GM12878 (cell line): ENCODE measurements around the gene LDLR. TPM values are rescaled to one million over a fixed set of nuclear protein-coding genes. Genes with fewer than 3 reads are reported as not detected.

ENCODE experiments used
- ATAC-seq: fragments of 200-7000 bp; cut with Tn5 transposase; 3 replicates; pipeline ENCODE4 v1.9.1; 2020; ENCODE audit warnings: mild to moderate bottlenecking, moderate library complexity
- BruUV-seq: library from RNA; stranded (reverse); fragments of 400-500 nt; replicated peaks from 2 replicates; lab custom pipeline; 2021; lab: Mats Ljungman, UMichigan
- CTCF ChIA-PET: fragments of 300-600 bp; sonication (Branson Sonifier 250); formaldehyde crosslinking; extraction: SDS; loops from one replicate; lab custom pipeline; 2021; ENCODE audit warnings: inconsistent platforms; lab: Yijun Ruan, JAX
- POLR2A ChIA-PET: fragments of 350-600 bp; formaldehyde crosslinking; extraction: SDS; loops from one replicate; lab custom pipeline; 2021; ENCODE audit warnings: inconsistent platforms; lab: Charles Lee
- RAD21 ChIA-PET: fragments of 300-600 bp; sonication (Branson Sonifier 250); formaldehyde crosslinking; loops from one replicate; lab custom pipeline; 2023; ENCODE audit warnings: antibody characterized with exemption; ENCODE audit not compliant: unreplicated experiment; lab: Charles Lee
- SMC1A ChIA-PET: fragments of 300-600 bp; sonication (Branson Sonifier 250); formaldehyde crosslinking; loops from one replicate; lab custom pipeline; 2023; ENCODE audit not compliant: unreplicated experiment, uncharacterized antibody; lab: Charles Lee
- DNase-seq: peaks from one replicate; pipeline ENCODE4 v3.0.0-alpha.2; 2011; ENCODE audit warnings: low read depth, low spot score
- FAIRE-seq: peaks from 3 replicates; lab custom pipeline; 2011; peaks lifted over from hg19 to GRCh38; lab: Jason Lieb, UNC
- H2AFZ ChIP-seq: 2 replicates; pipeline ENCODE4 v1.6.0; 2011; ENCODE audit warnings: low read depth, low read length, control low read depth; ENCODE audit not compliant: control insufficient read depth
- H3K27ac ChIP-seq: 2 replicates; pipeline ENCODE4 v1.5.1; 2011; ENCODE audit warnings: control low read depth; ENCODE audit not compliant: control insufficient read depth, insufficient read depth
- H3K27me3 ChIP-seq, 2 experiments: replicated peaks in 1 of 2; 2 replicates each; pipeline versions ENCODE4 v1.6.0 to v1.6.1; 2011; ENCODE audit warnings: low read length in 1 of 2; ENCODE audit not compliant: control insufficient read depth in 2 of 2, insufficient read depth in 2 of 2
- H3K36me3 ChIP-seq, 2 experiments: 2 replicates each; pipeline ENCODE4 v1.5.1; 2011; ENCODE audit warnings: low read length in 1 of 2; ENCODE audit not compliant: control insufficient read depth in 2 of 2, insufficient read depth in 2 of 2
- H3K4me1 ChIP-seq: 2 replicates; pipeline ENCODE4 v1.6.1; 2011; ENCODE audit warnings: mild to moderate bottlenecking, low read length, moderate library complexity, mixed read lengths; ENCODE audit not compliant: control insufficient read depth, insufficient read depth
- H3K4me2 ChIP-seq: 2 replicates; pipeline ENCODE4 v1.6.0; 2011; ENCODE audit warnings: control low read depth; ENCODE audit not compliant: control insufficient read depth, insufficient read depth
- H3K4me3 ChIP-seq: fragments of 200-600 bp; sonication (generic); 2 replicates; pipeline ENCODE4 v1.5.1; 2016
- H3K79me2 ChIP-seq: 2 replicates; pipeline ENCODE4 v1.6.0; 2011; ENCODE audit warnings: low read length; ENCODE audit not compliant: control insufficient read depth, insufficient read depth
- H3K9ac ChIP-seq: 2 replicates; pipeline ENCODE4 v1.8.0; 2011; ENCODE audit warnings: low read length, control low read depth, mixed read lengths; ENCODE audit not compliant: control insufficient read depth, insufficient read depth
- H3K9me3 ChIP-seq: replicated peaks from 3 replicates; pipeline ENCODE4 v1.5.1; 2011; ENCODE audit warnings: mild to moderate bottlenecking, low read length; ENCODE audit not compliant: control insufficient read depth, insufficient read depth
- H4K20me1 ChIP-seq: 2 replicates; pipeline ENCODE4 v1.6.0; 2011; ENCODE audit not compliant: control insufficient read depth, insufficient read depth
- E2F4 ChIP-seq: IDR thresholded peaks from 2 replicates; pipeline ENCODE4 v1.6.1; 2012; ENCODE audit warnings: low read depth, low read length, improper control_type of control experiment
- KAT2A ChIP-seq: conservative IDR thresholded peaks from 2 replicates; pipeline ENCODE4 v1.6.1; 2011; ENCODE audit warnings: low read depth, low read length; ENCODE audit not compliant: control insufficient read depth
- MXI1 ChIP-seq: fragments of 150-350 bp; IDR thresholded peaks from 2 replicates; pipeline ENCODE4 v1.6.1; 2011; ENCODE audit warnings: low read depth, mild to moderate bottlenecking, inconsistent platforms, low read length, improper control_type of control experiment
- POLR2AphosphoS2 ChIP-seq: IDR thresholded peaks from 2 replicates; pipeline ENCODE4 v1.6.1; 2011; ENCODE audit warnings: low read depth, mild to moderate bottlenecking, low read length, improper control_type of control experiment, moderate library complexity
- SKIL ChIP-seq: fragments of 450-650 bp; IDR thresholded peaks from 2 replicates; pipeline ENCODE4 v1.6.1; 2017; ENCODE audit warnings: mild to moderate bottlenecking, low read depth, inconsistent platforms; ENCODE audit not compliant: poor library complexity, severe bottlenecking
- WGBS: methylation state at CpG from one replicate; pipeline ENCODE4 v1.1.6; 2016; ENCODE audit warnings: low lambda C conversion rate; ENCODE audit not compliant: insufficient replicate concordance, insufficient coverage; ENCODE audit errors: missing lambda C conversion rate; 5-methylcytosine and 5-hydroxymethylcytosine counted together
- in situ Hi-C: fragments of 300-500 bp; cut with MboI; formaldehyde crosslinking; loops from 9 replicates; pipeline ENCODE4 v1.14.3; 2018; ENCODE audit warnings: mixed read lengths
- intact Hi-C: fragments of 100-400 bp; cut with micrococcal nuclease; formaldehyde crosslinking; loops from one replicate; pipeline ENCODE4 v1.14.2; 2022; ENCODE audit not compliant: unreplicated experiment
- polyA plus RNA-seq, 11 experiments: library from polyadenylated mRNA; depleted of rRNA in 4 of 11; unstranded in 6 of 11; stranded (reverse) in 5 of 11; fragments of >200 nt; fragmentation: Nextera tagmentation in 4 of 11; fragmentation: Illumina TruSeq in 1 of 11; extraction: Ambion mirVana in 4 of 11; extraction: Trizol in 1 of 11; gene quantifications; 1 replicate in 1 of 11; 2 replicates in 10 of 11; pipeline versions ENCODE4 v1.2.1 to v1.2.3, GENCODE V29; 2011 to 2016; ENCODE audit warnings: inconsistent platforms in 2 of 11, missing spikeins in 2 of 11, low read depth in 1 of 11
- total RNA-seq, 4 experiments: library from RNA; depleted of rRNA in 3 of 4; stranded (reverse); fragments of >200 nt in 3 of 4; fragmentation: Illumina TruSeq in 1 of 4; extraction: Trizol in 1 of 4; gene quantifications; 2 replicates each; pipeline versions ENCODE4 v1.2.1 to v1.2.3, GENCODE V29; 2013 to 2021

LDLR gene
- total and polyA plus RNA-seq, 10 of the 15 experiments (the other 5 are each of a cell fraction or from before 2014, with no cell fraction given), result 11.3 to 59.2 (median 27.3) TPM

GRCh38 chr19:11087870-11088505, 1.3 kb upstream of the LDLR start:
- in situ Hi-C loops (no loop called here), intact Hi-C loops (loop anchor here (2.0 kb wide), 1 partner anchor 51 kb away; no protein-coding TSS in a partner anchor)
- Histone ChIP-seq H3K4me2 (peak overlapping the region; percentile 77; the same call in 1 of the 2 replicates), H3K79me2 (peaks cover 33% of the 10 kb centered on the region), H3K27me3 (no peaks in the 10 kb centered on the region), H3K4me1 (peaks cover 15% of the 10 kb centered on the region), H3K27ac (peak overlapping the region; percentile 90), H2AFZ (peak overlapping the region; percentile 5; the same call in 1 of the 2 replicates), H4K20me1 (no peaks in the 10 kb centered on the region), H3K4me3 (no peak overlapping the region), H3K9ac (peak overlapping the region; percentile 87; the same call in 1 of the 2 replicates), H3K36me3 (no peaks in the 10 kb centered on the region)
- ATAC-seq, result no peak
- ChIA-PET RAD21 (interaction anchor here (0.5 to 2.0 kb wide), 4 partner anchors 14 to 200 kb away, joined by 3 to 10 read pairs (median 4); no protein-coding TSS in a partner anchor), POLR2A (interaction anchor here (0.6 to 2.5 kb wide), 5 partner anchors 41 to 287 kb away, joined by 3 to 10 read pairs (median 8); no protein-coding TSS in a partner anchor)
- BruUV-seq, result no TSS peak
- DNase-seq, result no peak
- no peak for FAIRE-seq
- WGBS, result 84% methylated on average over 4 of the region's 4 CpGs
- TF ChIP-seq E2F4 (no peak), POLR2AphosphoS2 (no peak), KAT2A (no peak), SKIL (no peak), MXI1 (no peak)
- TF ChIP-seq, all 136 proteins: peak for 0
- ChIA-PET SMC1A (interaction anchor here (0.6 to 3.3 kb wide), 5 partner anchors 13 to 151 kb away, joined by 3 to 13 read pairs (median 4); no protein-coding TSS in a partner anchor), CTCF (interaction anchor here (0.9 to 1.6 kb wide), 8 partner anchors 37 to 293 kb away, joined by 3 to 8 read pairs (median 3); no protein-coding TSS in a partner anchor)
- no peaks in the 10 kb centered on the region for H3K9me3 ChIP-seq
